GM12878 (cell line): ENCODE measurements around the gene ALDH1A1. TPM values are rescaled to one million over a fixed set of nuclear protein-coding genes. Genes with fewer than 3 reads are reported as not detected.

Experiments used
- ATAC-seq: fragments of 200-7000 bp; cut with Tn5 transposase; 3 replicates; pipeline ENCODE4 v1.9.1; 2020; ENCODE audit warnings: mild to moderate bottlenecking, moderate library complexity
- BruUV-seq: library from RNA; stranded (reverse); fragments of 400-500 nt; replicated peaks from 2 replicates; lab custom pipeline; 2021; lab: Mats Ljungman, UMichigan
- CTCF ChIA-PET: fragments of 300-600 bp; sonication (Branson Sonifier 250); formaldehyde crosslinking; extraction: SDS; loops from one replicate; lab custom pipeline; 2021; ENCODE audit warnings: inconsistent platforms; lab: Yijun Ruan, JAX
- POLR2A ChIA-PET: fragments of 350-600 bp; formaldehyde crosslinking; extraction: SDS; loops from one replicate; lab custom pipeline; 2021; ENCODE audit warnings: inconsistent platforms; lab: Charles Lee
- RAD21 ChIA-PET: fragments of 300-600 bp; sonication (Branson Sonifier 250); formaldehyde crosslinking; loops from one replicate; lab custom pipeline; 2023; ENCODE audit warnings: antibody characterized with exemption; ENCODE audit not compliant: unreplicated experiment; lab: Charles Lee
- SMC1A ChIA-PET: fragments of 300-600 bp; sonication (Branson Sonifier 250); formaldehyde crosslinking; loops from one replicate; lab custom pipeline; 2023; ENCODE audit not compliant: unreplicated experiment, uncharacterized antibody; lab: Charles Lee
- DNase-seq: peaks from one replicate; pipeline ENCODE4 v3.0.0-alpha.2; 2011; ENCODE audit warnings: low read depth, low spot score
- FAIRE-seq: peaks from 3 replicates; lab custom pipeline; 2011; peaks lifted over from hg19 to GRCh38; lab: Jason Lieb, UNC
- H2AFZ ChIP-seq: 2 replicates; pipeline ENCODE4 v1.6.0; 2011; ENCODE audit warnings: low read depth, low read length, control low read depth; ENCODE audit not compliant: control insufficient read depth
- H3K27ac ChIP-seq: 2 replicates; pipeline ENCODE4 v1.5.1; 2011; ENCODE audit warnings: control low read depth; ENCODE audit not compliant: control insufficient read depth, insufficient read depth
- H3K27me3 ChIP-seq, 2 experiments: replicated peaks in 1 of 2; 2 replicates each; pipeline versions ENCODE4 v1.6.0 to v1.6.1; 2011; ENCODE audit warnings: low read length in 1 of 2; ENCODE audit not compliant: control insufficient read depth in 2 of 2, insufficient read depth in 2 of 2
- H3K36me3 ChIP-seq, 2 experiments: 2 replicates each; pipeline ENCODE4 v1.5.1; 2011; ENCODE audit warnings: low read length in 1 of 2; ENCODE audit not compliant: control insufficient read depth in 2 of 2, insufficient read depth in 2 of 2
- H3K4me1 ChIP-seq: 2 replicates; pipeline ENCODE4 v1.6.1; 2011; ENCODE audit warnings: mild to moderate bottlenecking, low read length, moderate library complexity, mixed read lengths; ENCODE audit not compliant: control insufficient read depth, insufficient read depth
- H3K4me2 ChIP-seq: 2 replicates; pipeline ENCODE4 v1.6.0; 2011; ENCODE audit warnings: control low read depth; ENCODE audit not compliant: control insufficient read depth, insufficient read depth
- H3K4me3 ChIP-seq: fragments of 200-600 bp; sonication (generic); 2 replicates; pipeline ENCODE4 v1.5.1; 2016
- H3K79me2 ChIP-seq: 2 replicates; pipeline ENCODE4 v1.6.0; 2011; ENCODE audit warnings: low read length; ENCODE audit not compliant: control insufficient read depth, insufficient read depth
- H3K9ac ChIP-seq: 2 replicates; pipeline ENCODE4 v1.8.0; 2011; ENCODE audit warnings: low read length, control low read depth, mixed read lengths; ENCODE audit not compliant: control insufficient read depth, insufficient read depth
- H3K9me3 ChIP-seq: replicated peaks from 3 replicates; pipeline ENCODE4 v1.5.1; 2011; ENCODE audit warnings: mild to moderate bottlenecking, low read length; ENCODE audit not compliant: control insufficient read depth, insufficient read depth
- H4K20me1 ChIP-seq: 2 replicates; pipeline ENCODE4 v1.6.0; 2011; ENCODE audit not compliant: control insufficient read depth, insufficient read depth
- CEBPZ ChIP-seq: fragments of 150-350 bp; IDR thresholded peaks from 2 replicates; pipeline ENCODE4 v1.6.1; 2016; ENCODE audit warnings: low read depth, low read length
- FOXM1 ChIP-seq: IDR thresholded peaks from 2 replicates; pipeline ENCODE4 v1.6.1; 2012; ENCODE audit warnings: low read depth, mild to moderate bottlenecking, inconsistent platforms, low read length, moderate library complexity
- NR2C1 ChIP-seq: fragments of 450-650 bp; IDR thresholded peaks from 2 replicates; pipeline ENCODE4 v1.6.1; 2017; ENCODE audit warnings: antibody characterized with exemption, mild to moderate bottlenecking, moderate library complexity
- RBBP5 ChIP-seq: fragments of 200-600 bp; sonication (generic); conservative IDR thresholded peaks from 2 replicates; pipeline ENCODE4 v1.6.1; 2016
- TARDBP ChIP-seq: IDR thresholded peaks from 2 replicates; pipeline ENCODE4 v1.6.1; 2016; ENCODE audit warnings: borderline replicate concordance
- WGBS: methylation state at CpG from one replicate; pipeline ENCODE4 v1.1.6; 2016; ENCODE audit warnings: low lambda C conversion rate; ENCODE audit not compliant: insufficient replicate concordance, insufficient coverage; ENCODE audit errors: missing lambda C conversion rate; 5-methylcytosine and 5-hydroxymethylcytosine counted together
- in situ Hi-C: fragments of 300-500 bp; cut with MboI; formaldehyde crosslinking; loops from 9 replicates; pipeline ENCODE4 v1.14.3; 2018; ENCODE audit warnings: mixed read lengths
- intact Hi-C: fragments of 100-400 bp; cut with micrococcal nuclease; formaldehyde crosslinking; loops from one replicate; pipeline ENCODE4 v1.14.2; 2022; ENCODE audit not compliant: unreplicated experiment
- polyA plus RNA-seq, 11 experiments: library from polyadenylated mRNA; depleted of rRNA in 4 of 11; unstranded in 6 of 11; stranded (reverse) in 5 of 11; fragments of >200 nt; fragmentation: Nextera tagmentation in 4 of 11; fragmentation: Illumina TruSeq in 1 of 11; extraction: Ambion mirVana in 4 of 11; extraction: Trizol in 1 of 11; gene quantifications; 1 replicate in 1 of 11; 2 replicates in 10 of 11; pipeline versions ENCODE4 v1.2.1 to v1.2.3, GENCODE V29; 2011 to 2016; ENCODE audit warnings: inconsistent platforms in 2 of 11, missing spikeins in 2 of 11, low read depth in 1 of 11
- total RNA-seq, 4 experiments: library from RNA; depleted of rRNA in 3 of 4; stranded (reverse); fragments of >200 nt in 3 of 4; fragmentation: Illumina TruSeq in 1 of 4; extraction: Trizol in 1 of 4; gene quantifications; 2 replicates each; pipeline versions ENCODE4 v1.2.1 to v1.2.3, GENCODE V29; 2013 to 2021

Gene ALDH1A1
- total and polyA plus RNA-seq, 10 of the 15 experiments (the other 5 are each of a cell fraction or from before 2014, with no cell fraction given) = 0.03 to 0.54 TPM; not detected in 8

- Histone ChIP-seq H3K79me2 (no peaks in the 10 kb centered on the region), H3K4me3 (no peak overlapping the region), H3K9ac (no peak overlapping the region), H2AFZ (no peak overlapping the region), H3K4me2 (no peak overlapping the region), H3K9me3 (no peaks in the 10 kb centered on the region)
- no TSS peak for BruUV-seq
- 40% methylated on average over 3 of the region's 3 CpGs for WGBS
- in situ Hi-C loops = no loop called here
- ChIA-PET RAD21 (no interaction called here), CTCF (interaction anchor here (1.1 kb wide), 1 partner anchor 8 kb away, joined by 3 read pairs; no protein-coding TSS in a partner anchor)
- TF ChIP-seq TARDBP (no peak), CEBPZ (no peak), RBBP5 (no peak), NR2C1 (no peak), FOXM1 (no peak)
- TF ChIP-seq, all 136 proteins: peak for 0
- DNase-seq = no peak
- intact Hi-C loops = no loop called here
- no peak for FAIRE-seq
- Histone ChIP-seq H3K4me1 (no peaks in the 10 kb centered on the region), H4K20me1 (no peaks in the 10 kb centered on the region), H3K27ac (no peak overlapping the region), H3K36me3 (no peaks in the 10 kb centered on the region), H3K27me3 (no peaks in the 10 kb centered on the region; a peak in 1 of 4 replicates)
- no peak for ATAC-seq
- SMC1A ChIA-PET = no interaction called here
- POLR2A ChIA-PET = no interaction called here
These were observed 20.2 kb downstream of the ALDH1A1 start for GRCh38 chr9:72932619-72933018.
